HG03060 (cell line): ENCODE data around the gene WDR54.
"Not testable (repeated sequence)": the region's sequence is repeated elsewhere in the genome, so short reads cannot be mapped to it uniquely, and the experiment has no call there.

ENCODE experiments used
- ATAC-seq: cut with Tn5 transposase; IDR thresholded peaks from one replicate; pipeline ENCODE4 v1.9.1; 2021; ENCODE audit warnings: low read depth, moderate number of reproducible peaks; ENCODE audit not compliant: unreplicated experiment

Gene WDR54

DNA sequence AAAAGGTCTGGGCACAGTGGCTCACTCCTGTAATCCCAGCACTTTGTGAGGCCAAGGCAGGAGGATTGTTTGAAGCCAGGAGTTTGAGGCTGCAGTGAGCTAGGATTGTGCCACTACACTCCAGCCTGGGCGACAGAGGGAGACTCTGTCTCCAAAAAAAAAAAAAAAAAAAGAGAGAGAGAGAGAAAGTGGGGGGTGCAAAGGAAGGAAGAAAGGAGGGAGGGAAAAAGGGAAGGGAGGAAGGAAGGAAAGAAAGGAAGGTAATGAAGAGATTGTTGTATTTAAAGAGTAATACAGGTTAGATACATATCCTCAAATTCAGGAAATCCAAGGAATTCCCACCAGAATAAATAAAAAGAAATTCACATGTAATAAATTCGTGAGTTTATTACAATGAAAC lies 19.6 kb upstream of the WDR54 start:
- no peak for ATAC-seq

DNA sequence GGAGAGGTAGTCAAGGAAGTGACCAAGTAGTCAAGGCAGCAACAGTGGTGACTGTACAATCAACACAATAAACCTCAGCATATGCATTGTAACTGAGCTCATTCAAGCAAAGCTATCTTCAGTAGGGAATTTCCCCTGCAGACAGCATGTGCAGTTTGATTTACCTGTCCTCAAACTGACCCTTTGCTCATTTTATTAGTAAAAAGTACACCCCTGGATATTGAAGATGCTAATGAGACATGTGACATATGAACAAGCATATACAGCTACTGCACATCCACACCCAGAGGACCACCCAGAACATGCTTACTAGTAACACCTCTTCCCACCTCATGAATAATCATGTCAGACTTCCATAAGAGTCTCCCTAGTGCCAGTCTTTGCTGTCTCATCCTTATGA lies 15.5 kb upstream of the WDR54 start:
- ATAC-seq = no peak

GRCh38 chr2:74407682-74408081 lies 13.8 kb upstream of the WDR54 start:
- ATAC-seq = no peak

DNA sequence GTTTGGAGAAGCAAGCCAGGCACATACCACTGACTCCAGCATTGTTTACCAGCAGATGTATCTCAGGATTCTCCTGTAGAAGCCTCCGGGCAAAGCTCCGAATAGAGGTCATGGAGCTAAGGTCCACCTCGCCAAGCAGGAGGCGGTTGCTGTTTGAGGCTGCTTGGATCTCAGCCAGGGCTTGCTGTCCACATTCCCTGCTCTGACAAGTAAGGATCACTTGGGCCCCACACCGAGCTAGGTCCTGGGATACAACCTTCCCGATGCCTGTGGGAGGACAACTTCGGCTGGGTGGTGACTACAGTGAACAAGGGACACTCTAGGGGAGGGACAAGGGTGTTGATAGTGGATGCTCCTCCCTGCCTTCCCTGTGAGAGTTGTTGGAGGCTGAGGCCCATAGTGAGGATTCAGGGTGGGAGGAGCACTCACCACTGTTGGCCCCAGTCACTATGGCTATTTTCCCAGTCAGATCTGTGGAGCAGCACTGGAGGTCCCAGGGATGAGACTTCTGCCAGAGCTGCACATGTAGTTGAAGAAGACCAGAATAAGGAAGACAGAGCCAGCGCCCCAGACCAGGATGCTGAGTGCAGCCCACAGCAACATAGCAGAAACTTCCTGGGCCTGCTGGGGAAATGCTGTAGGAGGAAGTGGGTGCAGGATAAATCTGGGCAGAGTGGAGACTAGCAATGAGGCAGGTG lies 8.4 kb upstream of the WDR54 start:
- ATAC-seq = no peak

DNA sequence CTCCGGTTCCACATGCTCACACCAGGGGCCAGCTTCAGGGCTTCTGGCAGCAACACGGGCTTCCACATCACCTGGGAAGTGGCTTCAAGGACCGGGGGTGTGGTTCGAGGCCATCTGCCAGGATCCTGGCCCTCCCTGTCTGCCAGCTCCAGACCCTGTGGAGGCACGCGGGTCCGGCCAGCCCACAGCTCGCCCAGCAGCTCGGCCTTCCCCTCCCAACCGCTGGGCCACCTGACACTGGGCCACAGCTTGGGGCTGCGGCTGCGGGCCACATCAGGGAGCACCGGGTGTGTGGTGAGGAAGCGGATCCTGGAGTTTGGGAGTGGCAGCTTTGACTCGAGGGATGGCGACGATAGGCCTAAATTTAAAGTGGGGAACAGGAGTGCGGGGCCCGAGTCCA lies 7.1 kb upstream of the WDR54 start:
- no peak for ATAC-seq

- no peak for ATAC-seq
Measured at GRCh38 chr2:74414881-74415761, 6.4 kb upstream of the WDR54 start.

DNA sequence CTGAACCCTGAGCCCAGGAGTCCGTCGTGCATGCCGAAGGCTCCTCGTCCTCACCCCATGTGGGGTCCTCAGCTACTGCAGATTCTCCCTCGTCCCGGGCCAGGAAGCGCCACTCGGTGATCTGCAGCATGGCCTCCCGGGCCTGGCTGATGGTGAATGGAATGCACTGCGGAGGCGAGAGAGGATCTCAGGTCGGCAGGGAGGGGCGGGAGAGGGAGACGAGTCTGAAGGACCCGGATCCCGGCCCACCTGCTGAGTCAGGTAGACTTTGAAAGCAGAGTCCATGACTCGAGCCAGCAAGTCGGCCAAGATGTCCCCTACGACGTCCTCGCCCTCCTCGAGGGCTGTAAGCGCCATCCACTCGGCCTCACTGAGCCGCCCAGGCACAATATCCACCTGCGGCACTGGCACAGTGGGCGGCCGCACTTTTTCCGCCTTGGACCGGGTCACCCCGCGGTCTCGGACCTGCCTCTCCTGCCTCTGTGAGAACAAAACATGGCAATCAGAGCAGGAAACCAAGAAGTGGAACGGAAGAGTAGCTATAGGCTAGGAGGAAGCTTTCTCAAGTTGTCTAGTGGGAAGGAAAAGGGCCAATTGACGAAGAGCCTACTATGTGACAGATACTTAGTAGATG lies 5.7 kb upstream of the WDR54 start:
- ATAC-seq = no peak

DNA sequence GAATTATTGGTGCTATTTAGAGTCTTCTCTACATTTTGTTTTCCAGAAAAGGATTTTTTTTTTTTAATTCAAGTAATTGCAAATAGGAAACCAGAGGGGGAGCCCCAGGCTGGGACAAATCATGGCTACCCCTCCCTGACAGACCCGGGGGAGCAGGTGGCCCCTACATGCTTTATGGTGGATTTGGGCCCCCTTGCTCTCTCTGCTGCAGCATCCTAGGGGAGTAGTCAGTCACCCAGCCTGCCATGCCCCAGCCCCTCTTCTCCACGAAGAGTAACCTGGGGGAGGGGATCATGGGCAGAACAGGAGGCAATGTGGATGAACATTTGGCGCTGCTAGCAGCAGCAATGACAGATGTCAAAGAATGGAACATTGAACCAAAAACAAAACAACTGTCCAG lies 4.8 kb upstream of the WDR54 start:
- no peak for ATAC-seq

DNA sequence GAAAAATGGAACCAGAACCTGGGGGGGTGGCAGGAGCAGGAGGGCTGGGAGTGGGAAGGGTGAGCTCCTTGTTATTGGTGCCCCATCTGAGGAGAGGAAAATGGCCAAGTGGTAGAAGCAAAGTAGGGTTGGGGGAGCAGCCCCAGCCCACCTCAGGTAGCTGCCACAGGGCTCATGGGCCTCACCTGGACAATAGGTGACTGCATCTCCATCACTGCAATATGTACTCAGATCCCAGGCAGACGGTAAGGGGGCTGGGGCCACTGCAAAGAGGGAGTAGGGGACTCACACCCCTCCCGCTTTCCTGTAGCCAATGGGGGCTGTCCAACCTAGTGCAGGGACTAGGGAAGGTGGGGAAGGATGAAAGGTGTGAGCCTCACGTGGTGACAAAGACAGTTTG lies 4.3 kb upstream of the WDR54 start:
- ATAC-seq = no peak

DNA sequence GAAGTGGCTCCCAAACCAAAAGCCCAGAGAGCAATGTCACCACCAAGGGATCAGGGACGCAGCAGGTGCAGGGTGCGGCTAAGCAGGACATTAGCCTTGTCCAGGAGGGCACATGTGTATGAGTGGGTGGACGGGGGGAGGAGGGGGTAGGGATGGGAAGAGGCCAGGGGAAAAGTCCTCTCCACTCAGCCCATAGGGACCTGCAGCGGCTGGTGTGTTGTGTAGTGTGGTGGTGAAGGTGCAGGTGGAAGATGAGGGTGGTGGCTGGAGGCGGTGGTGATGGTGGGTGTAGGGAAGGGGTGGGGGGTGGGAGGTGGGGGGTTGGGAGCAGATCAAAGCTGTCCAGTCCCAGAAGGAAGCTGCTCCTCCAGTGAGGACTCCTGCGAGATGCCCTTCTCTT lies 3.8 kb upstream of the WDR54 start:
- no peak for ATAC-seq

DNA sequence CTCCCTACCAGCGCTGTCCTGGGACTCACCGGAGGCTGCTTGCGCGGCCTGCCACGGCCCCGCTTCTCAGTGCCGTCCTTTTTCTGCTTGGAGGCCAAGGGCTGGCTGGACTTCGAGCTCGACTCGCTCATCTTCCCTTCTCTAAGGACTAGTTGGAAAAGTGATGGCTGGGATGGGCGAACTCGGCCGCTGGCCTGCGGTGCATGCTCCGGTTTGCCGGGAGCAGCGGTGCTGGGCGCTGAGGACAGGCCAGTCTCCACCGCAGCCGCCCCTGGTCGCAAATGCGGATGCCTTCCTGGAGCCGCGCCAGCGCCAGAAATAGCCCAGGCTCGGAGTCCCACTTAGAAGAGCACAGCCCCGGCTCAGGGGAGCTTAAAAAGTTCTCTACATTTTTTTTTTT lies 3.2 kb upstream of the WDR54 start:
- ATAC-seq = no peak

DNA sequence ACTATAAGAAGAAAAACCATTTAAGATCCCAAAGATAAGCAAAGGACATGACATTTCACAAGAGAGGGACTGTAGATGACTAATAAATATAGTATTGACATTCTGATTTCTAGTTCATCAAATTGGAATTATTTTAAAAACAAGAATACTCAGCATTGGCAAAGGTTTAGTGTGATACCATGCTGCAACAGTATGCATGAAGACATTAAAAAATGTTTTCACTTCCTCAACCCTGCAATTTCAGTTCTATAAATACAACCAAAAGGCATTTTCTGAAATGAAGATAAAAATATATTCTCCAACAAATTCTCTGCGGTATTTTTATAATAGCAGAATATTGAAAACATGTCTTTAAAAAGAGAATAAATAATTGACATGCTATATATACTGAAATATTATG lies 2.2 kb upstream of the WDR54 start:
- no peak for ATAC-seq

GRCh38 chr2:74420006-74420405 lies 1.5 kb upstream of the WDR54 start:
- ATAC-seq = no peak

DNA sequence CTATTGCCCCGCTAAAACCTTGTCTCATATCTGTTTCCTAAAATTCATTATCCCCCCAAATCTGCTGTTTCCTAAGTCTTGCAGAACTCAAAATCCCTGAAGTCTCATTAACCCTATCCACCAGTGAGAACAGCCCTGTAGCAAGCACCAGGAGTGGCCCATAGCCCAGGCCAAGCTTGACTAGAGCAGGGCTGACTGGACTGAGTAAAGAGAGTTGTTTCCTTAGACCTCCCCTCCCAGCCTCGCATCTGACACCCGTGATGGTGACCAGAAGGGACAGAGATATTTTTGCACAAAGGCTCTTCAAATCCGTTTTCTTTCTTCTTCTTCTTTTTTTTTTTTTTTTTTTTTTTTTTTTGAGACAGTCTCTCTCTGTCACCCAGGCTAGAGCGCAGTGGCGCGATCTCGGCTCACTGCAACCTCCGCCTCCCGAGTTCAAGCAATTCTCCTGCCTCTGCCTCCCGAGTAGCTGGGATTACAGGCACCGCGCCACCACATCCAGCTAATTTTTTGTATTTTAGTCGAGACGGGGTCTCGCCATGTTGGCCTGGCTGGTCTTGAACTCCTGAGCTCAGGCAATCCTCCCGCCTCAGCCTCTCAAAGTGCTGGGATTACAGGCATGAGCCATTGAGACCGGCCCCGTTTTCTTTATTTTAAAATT lies 957 bp upstream of the WDR54 start:
- not testable (repeated sequence) for ATAC-seq

DNA sequence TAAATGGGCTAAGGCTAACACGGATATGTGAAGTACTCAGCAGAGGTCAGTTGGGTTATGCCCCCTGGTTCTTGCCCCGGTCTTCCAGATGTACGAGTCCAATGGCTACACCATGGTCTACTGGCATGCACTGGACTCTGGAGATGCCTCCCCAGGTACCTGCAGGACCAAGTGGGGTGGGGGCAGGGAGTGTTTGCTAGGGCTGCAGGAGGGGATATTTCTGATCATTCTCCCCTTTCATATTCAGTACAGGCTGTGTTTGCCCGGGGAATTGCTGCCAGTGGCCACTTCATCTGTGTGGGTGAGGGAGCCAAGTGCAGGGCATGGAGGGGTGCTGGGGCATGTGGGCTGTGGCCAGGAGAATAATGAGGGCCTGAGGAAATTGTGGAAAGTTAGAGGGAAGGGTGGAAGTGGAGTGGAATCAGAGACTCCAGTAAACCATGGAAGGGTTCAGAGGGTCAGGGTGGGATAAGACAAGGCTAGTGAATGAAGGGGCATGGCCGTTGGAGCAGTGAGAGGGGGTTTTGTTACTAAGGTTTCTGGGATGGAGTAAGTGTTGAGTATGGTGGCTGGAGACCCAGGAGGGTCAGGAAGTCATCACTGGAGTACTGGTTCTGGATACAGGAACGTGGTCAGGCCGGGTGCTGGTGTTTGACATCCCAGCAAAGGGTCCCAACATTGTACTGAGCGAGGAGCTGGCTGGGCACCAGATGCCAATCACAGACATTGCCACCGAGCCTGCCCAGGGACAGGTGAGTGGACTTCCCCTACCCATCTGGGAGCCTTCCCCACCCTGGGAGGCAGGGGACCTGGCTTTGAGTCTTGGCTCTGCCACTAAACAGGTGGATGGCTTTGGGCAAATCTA lies 1.9 kb downstream of the WDR54 start:
- ATAC-seq = no peak

GRCh38 chr2:74424139-74424992 lies 2.8 kb downstream of the WDR54 start:
- no peak for ATAC-seq

DNA sequence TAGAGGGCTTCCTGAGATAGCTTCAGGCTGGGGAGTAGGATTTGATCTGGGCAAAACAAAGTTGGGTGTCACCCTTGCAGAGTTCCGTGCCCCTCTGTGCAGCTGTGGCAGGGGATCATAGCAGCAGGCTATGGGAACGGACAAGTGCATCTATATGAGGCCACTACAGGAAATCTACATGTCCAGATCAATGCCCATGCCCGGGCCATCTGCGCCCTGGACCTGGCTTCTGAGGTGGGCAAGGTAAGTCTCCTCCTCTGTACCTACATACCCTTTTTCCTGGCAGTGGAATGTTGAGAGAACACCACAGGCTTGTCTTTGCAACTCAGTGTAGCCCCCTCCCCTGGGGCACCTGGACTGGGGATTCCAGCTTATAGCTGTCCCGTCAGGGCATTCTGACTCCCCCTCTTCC lies 3.5 kb downstream of the WDR54 start:
- no peak for ATAC-seq

GRCh38 chr2:74425523-74425922 lies 4.0 kb downstream of the WDR54 start:
- ATAC-seq = no peak

DNA sequence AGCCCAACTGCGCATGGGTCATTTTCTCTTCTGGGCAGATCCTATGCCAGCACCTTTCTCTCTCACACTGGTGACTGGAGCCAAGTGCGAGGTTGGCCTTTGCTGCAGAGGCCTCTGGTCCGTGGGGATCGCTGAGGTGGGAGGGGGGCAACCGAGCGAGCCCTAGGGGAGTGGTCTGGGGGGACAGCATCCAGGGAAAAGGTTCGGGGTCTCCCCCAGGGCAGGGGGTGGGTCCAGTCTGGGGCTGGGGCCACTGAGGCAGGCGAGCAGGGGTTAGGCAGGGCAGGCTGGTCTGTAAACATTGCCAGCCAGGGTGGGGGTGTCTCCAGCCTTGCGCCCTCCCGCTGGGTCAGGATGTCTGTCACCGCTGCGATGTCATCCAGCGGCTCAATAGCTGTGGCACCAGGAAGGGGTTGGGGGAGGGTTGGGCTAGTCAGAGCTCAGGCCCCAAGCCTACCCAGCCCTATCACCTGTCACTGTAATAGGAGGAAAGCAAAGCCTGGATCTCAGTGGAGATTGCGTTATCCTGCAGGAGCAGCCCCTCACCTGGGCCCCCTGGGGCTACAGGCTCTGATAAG lies 4.7 kb downstream of the WDR54 start:
- ATAC-seq = no peak
